Common myeloid progenitor, CD34-positive (primary cell): Measurements from ENCODE around the gene FXR1.

Experiments
- CTCF ChIA-PET: fragments of 350-600 bp; sonication (Branson Sonifier 250); formaldehyde crosslinking; loops from one replicate; lab custom pipeline; 2021; ENCODE audit warnings: antibody characterized with exemption; lab: Charles Lee
- POLR2A ChIA-PET: fragments of 350-600 bp; sonication (Branson Sonifier 250); formaldehyde crosslinking; loops from one replicate; lab custom pipeline; 2021; ENCODE audit warnings: antibody characterized with exemption; lab: Charles Lee
- DNase-seq, 3 donors: peaks; one replicate each; pipeline versions ENCODE4 v3.0.0 to v3.0.0-alpha.2; 2013
- H3K27ac ChIP-seq, 2 experiments: 1 replicate in 1 of 2; 2 replicates in 1 of 2; pipeline ENCODE4 v1.7.0; 2013; ENCODE audit warnings: inconsistent platforms in 2 of 2, low read length in 2 of 2, mild to moderate bottlenecking in 2 of 2, low read depth in 1 of 2, moderate library complexity in 1 of 2; ENCODE audit not compliant: severe bottlenecking in 2 of 2, insufficient read depth in 1 of 2, poor library complexity in 1 of 2
- H3K27me3 ChIP-seq, 5 experiments: replicated peaks in 2 of 5; 1 replicate in 3 of 5; 2 replicates in 2 of 5; pipeline versions ENCODE4 v1.6.1 to v1.7.0; 2013; ENCODE audit warnings: low read length in 4 of 5, mild to moderate bottlenecking in 2 of 5, moderate library complexity in 2 of 5, inconsistent platforms in 1 of 5; ENCODE audit not compliant: insufficient read depth in 5 of 5, control insufficient read depth in 4 of 5
- H3K36me3 ChIP-seq, 4 experiments: 1 replicate in 2 of 4; 2 replicates in 2 of 4; pipeline versions ENCODE4 v1.6.1 to v1.7.0; 2013; ENCODE audit warnings: low read length in 3 of 4, control low read depth in 1 of 4, mild to moderate bottlenecking in 1 of 4; ENCODE audit not compliant: control insufficient read depth in 4 of 4, insufficient read depth in 4 of 4
- H3K4me1 ChIP-seq, 4 experiments: 1 replicate in 3 of 4; 2 replicates in 1 of 4; pipeline versions ENCODE4 v1.6.1 to v1.7.1; 2013; ENCODE audit warnings: low read length in 3 of 4, mild to moderate bottlenecking in 3 of 4, control low read depth in 1 of 4, inconsistent platforms in 1 of 4, moderate library complexity in 1 of 4; ENCODE audit not compliant: control insufficient read depth in 4 of 4, insufficient read depth in 4 of 4; ENCODE audit errors: control extremely low read depth in 1 of 4
- H3K4me3 ChIP-seq, 7 experiments: 1 replicate in 4 of 7; 2 replicates in 3 of 7; pipeline versions ENCODE4 v1.5.1 to v1.7.0; 2013; ENCODE audit warnings: mild to moderate bottlenecking in 7 of 7, low read length in 6 of 7, moderate library complexity in 6 of 7, inconsistent platforms in 2 of 7, low read depth in 2 of 7, control low read depth in 1 of 7; ENCODE audit not compliant: insufficient read depth in 4 of 7, control insufficient read depth in 1 of 7; ENCODE audit errors: extremely low read depth in 1 of 7
- H3K9me3 ChIP-seq, 5 experiments: 1 replicate in 4 of 5; 2 replicates in 1 of 5; pipeline versions ENCODE4 v1.6.1 to v1.7.1; 2013; ENCODE audit warnings: low read length in 4 of 5, mild to moderate bottlenecking in 2 of 5, inconsistent platforms in 1 of 5, low read depth in 1 of 5, moderate library complexity in 1 of 5; ENCODE audit not compliant: control insufficient read depth in 4 of 5, insufficient read depth in 2 of 5; ENCODE audit errors: control extremely low read depth in 1 of 5
- WGBS: methylation state at CpG from one replicate; pipeline ENCODE4 v1.1.5; 2013; ENCODE audit not compliant: insufficient coverage; 5-methylcytosine and 5-hydroxymethylcytosine counted together

FXR1 gene

DNA sequence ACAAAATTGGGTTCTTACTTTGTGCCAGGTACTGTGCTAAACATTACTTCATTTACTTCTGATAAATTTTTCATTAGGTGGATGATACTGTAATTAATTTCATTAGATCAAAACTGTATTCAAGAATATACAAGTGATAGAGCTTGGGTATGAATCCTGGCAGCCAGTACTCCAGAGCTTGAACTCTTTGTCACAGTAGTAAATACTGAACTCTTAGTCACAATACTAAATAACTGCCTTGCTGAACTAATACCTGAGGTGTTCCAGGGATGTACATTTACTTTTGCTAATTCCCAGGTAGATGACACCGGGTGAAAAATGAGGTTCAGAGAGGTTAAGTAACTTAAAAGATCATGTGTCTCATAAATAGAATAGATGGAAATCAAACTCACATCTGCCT is 20.3 kb downstream of the FXR1 start:
- Histone ChIP-seq H3K27ac (no peak overlapping the region), H3K4me1 (no peaks in the 10 kb centered on the region), H3K27me3 (no peaks in the 10 kb centered on the region), H3K9me3 (no peaks in the 10 kb centered on the region), H3K4me3 (no peak overlapping the region), H3K36me3 (peaks cover 11 to 33% (median 18%) of the 10 kb centered on the region in 4 experiments)
- ChIA-PET POLR2A (no interaction called here), CTCF (no interaction called here)
- no CpG with 5 or more reads among the region's 1 CpG for WGBS
- DNase-seq: no peak

GRCh38 chr3:180934638-180935037 is 22.2 kb downstream of the FXR1 start:
- Histone ChIP-seq H3K4me3 (no peak overlapping the region), H3K27ac (no peak overlapping the region), H3K27me3 (no peaks in the 10 kb centered on the region), H3K4me1 (no peaks in the 10 kb centered on the region), H3K36me3 (peaks cover 12 to 33% (median 23%) of the 10 kb centered on the region in 4 experiments), H3K9me3 (no peaks in the 10 kb centered on the region)
- DNase-seq: no peak
- no CpG with 5 or more reads among the region's 1 CpG for WGBS
- ChIA-PET POLR2A (interaction anchor here (0.5 to 1.5 kb wide), 2 partner anchors 12 to 22 kb away, joined by 3 read pairs; no protein-coding TSS in a partner anchor), CTCF (no interaction called here)

DNA sequence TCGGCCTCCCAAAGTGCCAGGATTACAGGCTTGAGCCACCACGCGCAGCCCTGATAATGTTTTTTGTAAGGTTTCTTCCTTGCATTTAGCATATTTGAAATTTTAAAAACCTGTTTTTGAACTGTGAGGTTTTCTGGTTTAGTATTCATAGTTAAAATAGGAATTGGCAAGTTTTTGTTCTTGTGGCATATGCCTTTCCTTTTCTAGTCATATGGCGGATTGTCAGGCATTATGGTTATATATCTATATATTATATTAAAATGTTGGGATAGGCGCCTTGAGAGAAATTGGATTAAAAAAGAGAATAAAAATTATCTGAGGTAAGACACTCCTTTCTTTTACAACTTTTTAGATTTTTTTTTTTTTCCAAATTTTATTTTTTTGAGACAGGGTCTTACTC is 28.4 kb downstream of the FXR1 start:
- H3K4me3 ChIP-seq: no peak overlapping the region
- CTCF ChIA-PET: interaction anchor here (1.3 kb wide), 1 partner anchor 11 kb away, joined by 3 read pairs; no protein-coding TSS in a partner anchor
- H3K27me3 ChIP-seq: no peaks in the 10 kb centered on the region
- no peaks in the 10 kb centered on the region for H3K9me3 ChIP-seq
- peaks cover 17 to 41% (median 34%) of the 10 kb centered on the region in 4 experiments for H3K36me3 ChIP-seq
- no peak for DNase-seq
- H3K27ac ChIP-seq: no peak overlapping the region
- no peaks in the 10 kb centered on the region for H3K4me1 ChIP-seq
- POLR2A ChIA-PET: no interaction called here
- 100% methylated on average over 3 of the region's 5 CpGs for WGBS

DNA sequence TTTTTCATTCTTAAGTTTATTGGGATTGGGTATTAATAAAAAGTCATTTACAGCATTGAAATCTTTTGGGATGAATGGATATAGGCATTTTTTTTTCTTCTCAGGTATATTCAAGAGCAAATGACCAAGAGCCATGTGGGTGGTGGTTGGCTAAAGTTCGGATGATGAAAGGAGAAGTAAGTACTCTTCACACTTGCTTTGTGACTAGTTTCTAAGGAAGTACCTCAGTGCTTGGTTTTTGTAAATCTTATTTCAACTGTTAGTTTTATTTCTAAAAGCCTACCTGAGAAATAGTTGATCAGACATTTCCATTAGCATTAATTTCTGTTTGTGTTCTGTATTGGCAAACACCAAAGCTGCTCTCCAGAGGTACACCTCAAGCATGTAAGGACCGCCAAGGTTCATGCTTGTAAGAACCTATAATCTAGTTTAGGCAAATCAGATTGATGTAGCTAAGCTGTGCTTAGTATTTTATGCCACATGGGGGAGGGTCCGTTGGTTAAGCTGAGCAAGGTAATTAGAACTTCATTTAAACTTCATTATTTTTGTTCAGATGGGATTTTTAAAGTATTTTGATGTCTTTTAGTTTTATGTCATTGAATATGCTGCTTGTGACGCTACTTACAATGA is 35.4 kb downstream of the FXR1 start:
- peaks cover 17 to 62% (median 45%) of the 10 kb centered on the region in 4 experiments for H3K36me3 ChIP-seq
- no peak overlapping the region for H3K4me3 ChIP-seq
- H3K4me1 ChIP-seq: no peaks in the 10 kb centered on the region
- H3K9me3 ChIP-seq: no peaks in the 10 kb centered on the region
- WGBS: 80% methylated on average over 1 of the region's 4 CpGs
- no peak for DNase-seq
- ChIA-PET POLR2A (no interaction called here), CTCF (no interaction called here)
- H3K27me3 ChIP-seq: no peaks in the 10 kb centered on the region
- H3K27ac ChIP-seq: no peak overlapping the region

DNA sequence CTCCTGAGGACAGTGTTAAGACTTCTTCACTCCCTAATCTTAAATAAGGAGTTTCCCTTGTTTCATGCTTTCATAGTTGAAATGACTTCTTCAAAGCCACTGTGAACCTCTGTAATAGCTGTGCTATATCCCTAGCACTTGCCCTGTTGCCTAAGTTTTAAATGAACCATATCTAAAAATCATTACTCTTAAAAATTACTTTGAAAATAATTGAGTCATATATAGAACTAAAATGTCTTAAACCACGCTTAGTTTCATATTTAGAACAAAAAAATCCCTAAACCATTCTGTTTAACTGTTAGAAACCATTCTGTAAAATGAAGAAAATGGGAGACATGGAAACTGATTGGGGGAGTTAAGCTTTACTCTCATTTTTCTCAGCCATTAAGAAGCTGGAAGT is 47.2 kb downstream of the FXR1 start:
- no peak for DNase-seq
- H3K27ac ChIP-seq: no peak overlapping the region
- H3K4me3 ChIP-seq: no peak overlapping the region
- H3K27me3 ChIP-seq: no peaks in the 10 kb centered on the region
- H3K4me1 ChIP-seq: no peaks in the 10 kb centered on the region
- CTCF ChIA-PET: no interaction called here
- H3K36me3 ChIP-seq: peaks cover 26 to 81% (median 52%) of the 10 kb centered on the region in 4 experiments
- H3K9me3 ChIP-seq: no peaks in the 10 kb centered on the region
- POLR2A ChIA-PET: no interaction called here
- no CpG with 5 or more reads among the region's 1 CpG for WGBS

- Histone ChIP-seq H3K27me3 (no peaks in the 10 kb centered on the region), H3K9me3 (no peaks in the 10 kb centered on the region), H3K4me3 (no peak overlapping the region), H3K36me3 (peaks cover 24 to 78% (median 52%) of the 10 kb centered on the region in 4 experiments), H3K27ac (no peak overlapping the region), H3K4me1 (no peaks in the 10 kb centered on the region)
- 100% methylated on average over 1 of the region's 3 CpGs for whole genome bisulfite sequencing
- CTCF ChIA-PET: interaction anchor here (1.1 to 1.8 kb wide), 3 partner anchors 9 to 49 kb away, joined by 3 to 4 read pairs (median 3); no protein-coding TSS in a partner anchor
- peak in 1 of 3 donors; percentile 2 for DNase-seq
- POLR2A ChIA-PET: no interaction called here
These were observed 48.6 kb downstream of the FXR1 start for GRCh38 chr3:180961087-180961486.

GRCh38 chr3:180961552-180961951 is 49.1 kb downstream of the FXR1 start:
- Histone ChIP-seq H3K27ac (no peak overlapping the region), H3K27me3 (no peaks in the 10 kb centered on the region), H3K4me1 (no peaks in the 10 kb centered on the region), H3K36me3 (peaks cover 20 to 75% (median 51%) of the 10 kb centered on the region in 4 experiments), H3K9me3 (no peaks in the 10 kb centered on the region), H3K4me3 (no peak overlapping the region)
- no CpG with 5 or more reads among the region's 1 CpG for WGBS
- CTCF ChIA-PET: interaction anchor here (1.1 to 1.8 kb wide), 3 partner anchors 9 to 50 kb away, joined by 3 to 4 read pairs (median 3); no protein-coding TSS in a partner anchor
- DNase-seq: no peak
- POLR2A ChIA-PET: no interaction called here
